ENCODE measurements around the gene SNX18.

GRCh38 chr5:54520940-54521339 lies 3.4 kb downstream of the SNX18 start:
- no peak for TF ChIP-seq CTCF (conservative IDR thresholded peaks at IDR 0.05; ENCODE audit: low read length)
- no peak for TF ChIP-seq EZH2phosphoT487 (IDR thresholded peaks at IDR 0.05; ENCODE audit: borderline replicate concordance)

All from Loucy (cell line).